GM12801 (cell line): ENCODE results near the gene AMOTL1.

Experiments
- CTCF ChIP-seq: IDR thresholded peaks from one replicate; pipeline ENCODE4 v1.5.1; 2011; ENCODE audit warnings: control low read depth; ENCODE audit not compliant: insufficient read length; ENCODE audit errors: extremely low read depth

AMOTL1 gene

DNA sequence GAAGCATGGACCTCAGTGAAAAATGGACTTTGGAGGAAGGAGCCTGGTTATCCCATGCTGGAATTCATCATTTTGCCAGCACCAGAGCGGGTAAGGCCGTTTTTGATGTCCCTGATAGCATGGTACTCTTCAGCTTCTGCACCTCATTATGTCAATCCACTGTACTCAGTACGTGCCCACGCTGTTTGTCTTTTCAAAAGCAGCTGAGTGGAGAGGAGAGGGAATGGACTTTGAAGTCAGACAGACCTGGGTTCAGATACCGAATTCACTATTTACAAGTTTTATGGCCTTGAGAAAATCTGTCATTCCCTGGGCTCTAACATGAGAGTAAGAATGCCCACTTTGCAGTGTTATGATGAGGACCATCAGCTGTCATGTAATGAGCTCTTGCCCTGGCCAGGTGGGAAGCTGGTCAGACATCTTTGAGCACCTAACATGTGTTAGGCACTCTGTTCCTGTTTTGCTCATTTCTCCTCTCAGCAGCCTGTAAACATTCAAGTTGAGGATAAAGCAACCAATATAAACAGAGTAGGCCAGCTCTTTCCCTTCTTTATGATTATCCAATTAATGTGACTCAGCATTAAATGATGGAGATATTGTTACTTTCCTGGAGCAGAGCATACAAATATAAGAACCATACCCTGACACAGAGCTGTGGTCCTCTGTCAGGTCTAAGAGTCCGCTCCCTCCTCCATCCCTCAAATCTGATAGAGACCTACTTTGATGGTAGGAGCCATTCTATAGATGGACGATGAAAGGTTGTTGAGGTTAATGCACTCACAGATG is 39.0 kb upstream of the AMOTL1 start:
- TF ChIP-seq CTCF, result no peak

DNA sequence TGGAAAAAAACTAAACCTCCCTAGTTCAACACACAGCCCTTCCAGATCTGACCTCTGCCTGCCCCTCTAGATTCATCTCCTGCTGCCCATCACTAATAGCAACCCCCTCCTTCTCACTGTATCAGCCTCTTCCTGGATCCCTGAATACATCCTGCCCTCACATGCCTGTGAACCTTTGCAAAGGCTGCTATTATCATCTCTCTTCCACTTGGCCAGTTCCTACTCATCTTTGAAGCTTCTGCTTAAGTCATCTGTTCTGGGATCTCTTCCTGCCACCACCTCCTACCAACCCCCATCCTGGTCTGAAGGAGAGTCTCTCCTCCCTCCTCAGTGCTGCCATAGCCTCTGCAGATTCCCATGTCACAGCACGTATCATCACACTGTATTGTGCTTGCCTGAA is 38.0 kb upstream of the AMOTL1 start:
- TF ChIP-seq CTCF, result no peak

- no peak for TF ChIP-seq CTCF
Observed at GRCh38 chr11:94731880-94732601, 36.1 kb upstream of the AMOTL1 start.

- no peak for TF ChIP-seq CTCF
Observed at GRCh38 chr11:94732617-94733281, 35.4 kb upstream of the AMOTL1 start.

DNA sequence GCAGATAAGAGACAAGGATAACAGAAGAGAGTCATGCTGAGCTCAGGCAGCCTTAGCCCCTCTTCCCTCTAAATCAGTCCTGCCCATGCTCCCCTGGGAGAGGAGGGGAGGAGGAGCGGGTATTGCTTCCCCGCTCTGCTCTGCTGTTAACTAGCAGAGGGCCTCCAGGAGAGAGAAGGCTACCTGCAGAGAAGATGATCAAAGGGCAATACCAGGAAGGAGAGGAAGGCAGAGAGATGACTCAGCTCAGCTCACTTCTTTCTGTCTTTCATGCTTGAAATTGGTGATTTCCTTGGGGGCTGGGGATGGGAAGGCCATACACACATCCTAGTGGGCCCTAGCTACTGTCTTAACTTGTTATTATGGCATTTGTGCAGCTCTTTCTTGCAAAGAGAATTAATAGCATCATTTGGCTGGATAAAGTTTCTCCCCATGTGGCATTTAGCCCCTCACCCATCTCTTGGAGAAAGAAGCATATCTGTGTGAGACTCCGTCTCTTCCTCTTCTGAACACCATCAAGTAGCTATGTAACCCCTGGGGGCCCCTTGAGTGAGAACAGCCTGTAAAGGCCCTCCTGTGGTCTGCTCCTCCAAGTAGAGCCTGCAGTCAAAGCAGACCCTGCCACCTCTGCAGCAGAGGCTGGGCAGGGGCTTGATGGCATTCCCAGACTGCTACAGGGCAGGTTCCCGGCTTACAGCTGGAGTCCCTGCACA is 33.4 kb upstream of the AMOTL1 start:
- no peak for TF ChIP-seq CTCF

GRCh38 chr11:94735907-94736306 is 32.2 kb upstream of the AMOTL1 start:
- no peak for TF ChIP-seq CTCF

GRCh38 chr11:94737171-94737611 is 31.0 kb upstream of the AMOTL1 start:
- no peak for TF ChIP-seq CTCF
